GM19467 (cell line): Measurements from ENCODE around the gene PRPF19.

ENCODE experiments used
- ATAC-seq: cut with Tn5 transposase; IDR thresholded peaks from one replicate; pipeline ENCODE4 v1.9.1; 2021; ENCODE audit warnings: mild to moderate bottlenecking, moderate library complexity; ENCODE audit not compliant: unreplicated experiment

Gene PRPF19

GRCh38 chr11:60862171-60862570 lies 44.2 kb downstream of the PRPF19 start:
- ATAC-seq, result no peak

GRCh38 chr11:60860943-60861342 lies 45.4 kb downstream of the PRPF19 start:
- no peak for ATAC-seq

GRCh38 chr11:60859616-60860250 lies 46.7 kb downstream of the PRPF19 start:
- ATAC-seq, result no peak

- ATAC-seq, result no peak
Observed at GRCh38 chr11:60858731-60859464, 47.5 kb downstream of the PRPF19 start.

GRCh38 chr11:60858236-60858635 lies 48.1 kb downstream of the PRPF19 start:
- no peak for ATAC-seq

- ATAC-seq, result no peak
Observed at GRCh38 chr11:60857378-60858232, 48.8 kb downstream of the PRPF19 start.

GRCh38 chr11:60855726-60856633 lies 50.4 kb downstream of the PRPF19 start, which contains the start of gene PTGDR2:
Gene PTGDR2 (minus strand): TSS chr11:60855950. CDS start chr11:60853722, 2,228 bp downstream.
- no peak for ATAC-seq

GRCh38 chr11:60854847-60855725 lies 51.3 kb downstream of the PRPF19 start:
- no peak for ATAC-seq

- no peak for ATAC-seq
Observed at GRCh38 chr11:60854140-60854846, 52.1 kb downstream of the PRPF19 start.

GRCh38 chr11:60852982-60853950 lies 53.1 kb downstream of the PRPF19 start:
- ATAC-seq, result no peak

- ATAC-seq, result no peak
Observed at GRCh38 chr11:60852117-60852981, 54.0 kb downstream of the PRPF19 start.

GRCh38 chr11:60851327-60852104 lies 54.9 kb downstream of the PRPF19 start:
- no peak for ATAC-seq

- no peak for ATAC-seq
Observed at GRCh38 chr11:60849641-60850520, 56.5 kb downstream of the PRPF19 start.

GRCh38 chr11:60848714-60849151 lies 57.7 kb downstream of the PRPF19 start:
- no peak for ATAC-seq

- ATAC-seq, result no peak
Observed at GRCh38 chr11:60847896-60848295, 58.5 kb downstream of the PRPF19 start.
